K562 treated with DMSO at 1 percent for 24 hours (cell line): ENCODE results near the gene FAM3A. TPM values are rescaled to one million over a fixed set of nuclear protein-coding genes. Genes with fewer than 3 reads are reported as not detected.

ENCODE experiments used
- total RNA-seq: library from RNA; unstranded; fragments of 300-600 nt; gene quantifications from 2 replicates; pipeline ENCODE4 v1.2.3, GENCODE V29; 2022; ENCODE audit warnings: low read depth; ENCODE audit not compliant: insufficient read depth

Gene FAM3A
- 134 and 149 TPM in 2 replicates for total RNA-seq

GRCh38 chrX:154515966-154516655, at the start of gene FAM3A:
Gene FAM3A (minus strand): TSS chrX:154516232. CDS start chrX:154515772, 460 bp downstream.

GRCh38 chrX:154547245-154548027, 31.4 kb upstream of the FAM3A start, which contains the start of gene IKBKG:
Gene IKBKG (plus strand): TSS chrX:154547620. CDS start chrX:154552003, 4,383 bp downstream.

GRCh38 chrX:154546354-154547244, 30.6 kb upstream of the FAM3A start, which contains the start of gene G6PD:
Gene G6PD (minus strand): TSS chrX:154546846. CDS start chrX:154546155, 691 bp downstream.

GRCh38 chrX:154490414-154491083, 25.5 kb downstream of the FAM3A start, which contains the start of gene SLC10A3:
Gene SLC10A3 (minus strand): TSS chrX:154490629. CDS start chrX:154488940, 1,689 bp downstream.

GRCh38 chrX:154486396-154487207, 29.4 kb downstream of the FAM3A start, which contains the start of gene UBL4A:
Gene UBL4A (minus strand): TSS chrX:154486615. CDS start chrX:154486584, 31 bp downstream.

GRCh38 chrX:154478728-154479622, 37.1 kb downstream of the FAM3A start, which contains the start of gene LAGE3:
Gene LAGE3 (minus strand): TSS chrX:154479281. CDS start chrX:154478915, 366 bp downstream.

GRCh38 chrX:154458116-154458953, 57.7 kb downstream of the FAM3A start, which contains the start of gene PLXNA3:
Gene PLXNA3 (plus strand): TSS chrX:154458281. CDS start chrX:154460184, 1,903 bp downstream.

Other genes starting within 250 kb of the FAM3A start
- gene TEX28, start 221.1 kb downstream of the FAM3A start, total RNA-seq: not detected in 2 replicates
- gene TKTL1, start 220.4 kb downstream of the FAM3A start, total RNA-seq: 2.7 and 2.9 TPM in 2 replicates
- gene FLNA, start 141.6 kb downstream of the FAM3A start, total RNA-seq: 439 and 455 TPM in 2 replicates
- 91.3 and 103 TPM in 2 replicates for gene EMD, start 136.9 kb downstream of the FAM3A start, total RNA-seq
- gene RPL10, start 117.9 kb downstream of the FAM3A start, total RNA-seq: 11,901 and 12,258 TPM in 2 replicates
- 33.9 and 36.1 TPM in 2 replicates for gene DNASE1L1, start 107.0 kb downstream of the FAM3A start, total RNA-seq
- gene TAFAZZIN, start 104.7 kb downstream of the FAM3A start, total RNA-seq: 50.3 and 60.2 TPM in 2 replicates
- 233 TPM in 2 replicates for gene ATP6AP1, start 87.6 kb downstream of the FAM3A start, total RNA-seq
- 124 and 126 TPM in 2 replicates for gene GDI1, start 79.1 kb downstream of the FAM3A start, total RNA-seq
- 212 and 228 TPM in 2 replicates for gene FAM50A, start 72.1 kb downstream of the FAM3A start, total RNA-seq
- 9.9 and 11.4 TPM in 2 replicates for gene PLXNA3, start 58.0 kb downstream of the FAM3A start, total RNA-seq
- 276 and 296 TPM in 2 replicates for gene LAGE3, start 37.0 kb downstream of the FAM3A start, total RNA-seq
- 85.5 and 100 TPM in 2 replicates for gene UBL4A, start 29.6 kb downstream of the FAM3A start, total RNA-seq
- gene SLC10A3, start 25.6 kb downstream of the FAM3A start, total RNA-seq: 53.6 and 59.5 TPM in 2 replicates
- gene G6PD, start 30.6 kb upstream of the FAM3A start, total RNA-seq: 279 and 293 TPM in 2 replicates
- gene IKBKG, start 31.4 kb upstream of the FAM3A start, total RNA-seq: 61.0 and 63.2 TPM in 2 replicates
- gene CTAG1A, start 68.9 kb upstream of the FAM3A start, total RNA-seq: not detected in 2 replicates
- gene CTAG1B, start 103.0 kb upstream of the FAM3A start, total RNA-seq: not detected in 2 replicates
- 37.7 and 42.0 TPM in 2 replicates for gene CTAG2, start 137.3 kb upstream of the FAM3A start, total RNA-seq
- 9.6 and 10.8 TPM in 2 replicates for gene GAB3, start 234.8 kb upstream of the FAM3A start, total RNA-seq
- gene DKC1, start 246.6 kb upstream of the FAM3A start, total RNA-seq: 75.8 and 79.0 TPM in 2 replicates